ENCODE measurements around the gene ADAM17. TPM values are rescaled to one million over a fixed set of nuclear protein-coding genes. Genes with fewer than 3 reads are reported as not detected.
A peak's percentile ranks its signal among the peaks of the same experiment; 100 is the strongest.

The ADAM17 gene
- polyA plus RNA-seq, 1 experiment, result 14.0 TPM

DNA sequence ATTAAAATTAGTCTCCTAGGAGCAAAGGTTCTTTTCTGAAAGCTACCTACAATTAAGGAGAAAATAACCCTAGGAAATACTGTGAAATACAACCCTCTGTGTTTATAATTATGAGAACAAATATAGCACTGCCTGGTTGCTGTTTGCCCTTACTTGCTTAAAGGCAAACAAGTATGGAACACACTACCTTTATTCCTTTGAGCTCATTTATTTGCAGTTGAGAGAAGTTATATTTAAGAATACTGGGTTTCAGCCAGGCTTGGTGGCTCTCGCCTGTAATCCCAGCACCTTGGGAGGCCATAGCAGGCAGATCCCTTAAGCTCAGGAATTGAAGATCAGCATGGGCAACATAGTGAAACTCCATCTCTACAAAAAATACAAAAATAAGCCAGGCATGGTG is 104.4 kb downstream of the ADAM17 start:
- Histone ChIP-seq H3K4me3 (ENCODE audit: low read depth, low read length) (no peak overlapping the region), H3K27ac (ENCODE audit: low read depth, low read length) (no peak overlapping the region), H3K9me3 (ENCODE audit: control insufficient read depth, insufficient read depth, low read length) (no peaks in the 10 kb centered on the region; the same call in 1 of the 2 replicates), H3K27me3 (ENCODE audit: control insufficient read depth, insufficient read depth, low read length) (no peaks in the 10 kb centered on the region)
- ChIA-PET POLR2A (no interaction called here), CTCF (no interaction called here)
- TF ChIP-seq, protein P1, sequence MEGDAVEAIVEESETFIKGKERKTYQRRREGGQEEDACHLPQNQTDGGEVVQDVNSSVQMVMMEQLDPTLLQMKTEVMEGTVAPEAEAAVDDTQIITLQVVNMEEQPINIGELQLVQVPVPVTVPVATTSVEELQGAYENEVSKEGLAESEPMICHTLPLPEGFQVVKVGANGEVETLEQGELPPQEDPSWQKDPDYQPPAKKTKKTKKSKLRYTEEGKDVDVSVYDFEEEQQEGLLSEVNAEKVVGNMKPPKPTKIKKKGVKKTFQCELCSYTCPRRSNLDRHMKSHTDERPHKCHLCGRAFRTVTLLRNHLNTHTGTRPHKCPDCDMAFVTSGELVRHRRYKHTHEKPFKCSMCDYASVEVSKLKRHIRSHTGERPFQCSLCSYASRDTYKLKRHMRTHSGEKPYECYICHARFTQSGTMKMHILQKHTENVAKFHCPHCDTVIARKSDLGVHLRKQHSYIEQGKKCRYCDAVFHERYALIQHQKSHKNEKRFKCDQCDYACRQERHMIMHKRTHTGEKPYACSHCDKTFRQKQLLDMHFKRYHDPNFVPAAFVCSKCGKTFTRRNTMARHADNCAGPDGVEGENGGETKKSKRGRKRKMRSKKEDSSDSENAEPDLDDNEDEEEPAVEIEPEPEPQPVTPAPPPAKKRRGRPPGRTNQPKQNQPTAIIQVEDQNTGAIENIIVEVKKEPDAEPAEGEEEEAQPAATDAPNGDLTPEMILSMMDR (IDR thresholded peaks at IDR 0.05; ENCODE audit: low read depth, low read length), result no peak
- no peak for DNase-seq (ENCODE audit: low read depth, low spot score)

DNA sequence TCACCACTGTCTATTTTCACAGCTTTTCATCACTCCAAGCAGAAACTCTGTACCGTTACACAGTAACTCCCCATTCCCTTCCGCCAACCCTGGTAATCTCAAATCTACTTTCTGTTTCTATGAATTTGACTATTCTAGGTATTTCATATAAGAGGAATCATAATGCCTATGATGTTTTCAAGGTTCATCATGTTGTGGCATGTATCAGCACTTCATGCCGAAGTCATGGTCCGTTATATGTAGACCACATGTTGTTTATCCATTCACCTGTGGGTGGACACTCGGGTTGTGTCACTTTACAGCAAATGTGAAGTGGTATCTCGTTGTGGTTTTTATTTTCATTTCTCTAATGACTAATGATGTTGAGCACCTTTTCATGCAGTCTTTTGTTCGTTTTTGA is 110.5 kb downstream of the ADAM17 start:
- Histone ChIP-seq H3K27ac (ENCODE audit: low read depth, low read length) (no peak overlapping the region), H3K27me3 (ENCODE audit: control insufficient read depth, insufficient read depth, low read length) (no peaks in the 10 kb centered on the region), H3K9me3 (ENCODE audit: control insufficient read depth, insufficient read depth, low read length) (no peaks in the 10 kb centered on the region), H3K4me3 (ENCODE audit: low read depth, low read length) (no peak overlapping the region)
- TF ChIP-seq, protein P1 (IDR thresholded peaks at IDR 0.05; ENCODE audit: low read depth, low read length), result no peak
- POLR2A ChIA-PET, result no interaction called here
- no peak for DNase-seq (ENCODE audit: low read depth, low spot score)
- CTCF ChIA-PET, result no interaction called here

DNA sequence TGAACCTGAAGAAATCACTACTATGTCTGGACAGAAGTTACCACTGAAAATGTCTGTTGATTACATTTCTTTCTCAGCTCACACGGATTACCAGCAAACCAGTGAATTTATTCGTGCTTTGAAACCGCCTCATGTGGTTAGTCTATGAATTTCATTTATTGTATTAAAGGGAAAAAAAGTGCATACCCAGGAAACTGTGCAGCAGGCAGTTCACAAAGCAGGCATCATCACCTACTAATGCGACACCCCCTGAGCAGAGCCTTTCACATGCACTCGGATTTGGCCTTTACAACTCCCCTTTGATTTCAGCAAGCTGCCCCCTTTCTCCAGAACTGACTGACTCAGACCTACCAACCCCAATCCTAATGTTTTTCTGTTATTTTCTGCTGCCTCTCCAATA is 112.1 kb downstream of the ADAM17 start:
- no peak overlapping the region for H3K4me3 ChIP-seq (ENCODE audit: low read depth, low read length)
- H3K27me3 ChIP-seq (ENCODE audit: control insufficient read depth, insufficient read depth, low read length), result no peaks in the 10 kb centered on the region
- no peak overlapping the region for H3K27ac ChIP-seq (ENCODE audit: low read depth, low read length)
- TF ChIP-seq, protein P1 (IDR thresholded peaks at IDR 0.05; ENCODE audit: low read depth, low read length), result no peak
- POLR2A ChIA-PET, result no interaction called here
- CTCF ChIA-PET, result no interaction called here
- no peak for DNase-seq (ENCODE audit: low read depth, low spot score)
- no peaks in the 10 kb centered on the region for H3K9me3 ChIP-seq (ENCODE audit: control insufficient read depth, insufficient read depth, low read length)

DNA sequence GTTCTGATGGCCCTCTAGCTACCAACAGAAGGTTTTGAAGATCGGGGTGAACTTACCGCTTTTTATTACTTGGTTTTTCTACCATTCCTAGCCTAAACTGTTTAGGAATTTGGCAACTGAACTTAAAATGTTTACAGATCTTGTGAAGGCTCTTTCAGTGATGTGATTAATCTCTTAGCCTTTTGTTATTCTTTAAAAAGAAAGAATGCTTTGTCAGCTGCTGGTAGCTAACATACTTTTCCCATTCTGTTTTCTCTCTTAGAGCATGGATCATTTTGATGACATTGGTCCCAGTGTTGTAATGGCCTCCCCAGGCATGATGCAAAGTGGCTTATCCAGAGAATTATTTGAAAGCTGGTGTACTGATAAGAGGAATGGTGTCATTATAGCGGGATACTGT is 114.1 kb downstream of the ADAM17 start:
- no peaks in the 10 kb centered on the region for H3K27me3 ChIP-seq (ENCODE audit: control insufficient read depth, insufficient read depth, low read length)
- no peak overlapping the region for H3K27ac ChIP-seq (ENCODE audit: low read depth, low read length)
- ChIA-PET POLR2A (interaction anchor here (1.9 kb wide), 1 partner anchor 19 kb away, joined by 9 read pairs; the partner anchor contains the start of genes CPSF3 and ITGB1BP1), CTCF (interaction anchor here (1.0 kb wide), 1 partner anchor 60 kb away, joined by 4 read pairs; no protein-coding TSS in a partner anchor)
- H3K4me3 ChIP-seq (ENCODE audit: low read depth, low read length), result no peak overlapping the region
- TF ChIP-seq, protein P1 (IDR thresholded peaks at IDR 0.05; ENCODE audit: low read depth, low read length), result no peak
- H3K9me3 ChIP-seq (ENCODE audit: control insufficient read depth, insufficient read depth, low read length), result no peaks in the 10 kb centered on the region
- no peak for DNase-seq (ENCODE audit: low read depth, low spot score)

DNA sequence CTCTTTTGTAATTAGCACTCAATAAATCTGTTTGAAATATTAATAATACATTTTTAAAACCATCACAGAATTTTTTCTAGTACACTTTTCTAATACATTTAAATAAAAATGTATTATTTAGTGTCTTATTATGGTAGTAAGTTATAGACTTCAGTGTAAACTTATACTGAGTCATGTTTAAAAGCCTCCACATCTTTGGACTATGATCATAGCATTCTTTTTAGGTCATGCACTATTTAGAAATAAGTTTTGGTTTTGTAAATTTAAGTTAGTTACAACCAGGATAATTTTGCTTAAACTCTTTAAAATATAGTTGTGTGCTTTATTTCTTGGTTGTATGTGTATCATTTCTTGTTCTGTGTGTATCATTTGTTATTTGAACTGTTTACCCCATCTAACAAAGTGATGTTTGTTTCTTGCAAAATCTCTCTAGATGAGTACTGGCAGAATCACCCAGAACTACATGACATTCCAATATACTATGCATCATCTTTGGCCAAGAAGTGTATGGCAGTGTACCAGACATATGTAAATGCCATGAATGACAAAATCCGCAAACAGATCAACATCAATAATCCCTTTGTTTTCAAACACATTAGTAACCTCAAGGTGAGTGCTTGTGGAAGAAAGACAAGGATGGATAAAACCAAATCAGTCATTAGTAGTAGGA is 115.4 kb downstream of the ADAM17 start:
- ChIA-PET CTCF (no interaction called here), POLR2A (interaction anchor here (1.9 kb wide), 1 partner anchor 17 kb away, joined by 9 read pairs; the partner anchor contains the start of genes CPSF3 and ITGB1BP1)
- TF ChIP-seq, protein P1 (IDR thresholded peaks at IDR 0.05; ENCODE audit: low read depth, low read length), result no peak
- H3K9me3 ChIP-seq (ENCODE audit: control insufficient read depth, insufficient read depth, low read length), result no peaks in the 10 kb centered on the region
- DNase-seq (ENCODE audit: low read depth, low spot score), result peak; percentile 47
- peak overlapping the region; percentile 90 for H3K27ac ChIP-seq (ENCODE audit: low read depth, low read length)
- no peaks in the 10 kb centered on the region for H3K27me3 ChIP-seq (ENCODE audit: control insufficient read depth, insufficient read depth, low read length)
- H3K4me3 ChIP-seq (ENCODE audit: low read depth, low read length), result no peak overlapping the region

All from AG04450 (cell line).